HFF-Myc (cell line): ENCODE data around the gene SLC7A7.
"Not testable (repeated sequence)": the region's sequence is repeated elsewhere in the genome, so short reads cannot be mapped to it uniquely, and the experiment has no call there.

ENCODE experiments used
- DNase-seq: peaks from one replicate; pipeline ENCODE4 v3.0.0-alpha.2; 2011; ENCODE audit warnings: low read depth; ENCODE audit errors: extremely low read depth
- H3K4me3 ChIP-seq: replicated peaks from 2 replicates; pipeline ENCODE4 v1.5.1; 2011; ENCODE audit warnings: low read depth, mild to moderate bottlenecking, control low read depth, low read length
- TF ChIP-seq, protein P1 (sequence below): IDR thresholded peaks from 2 replicates; pipeline ENCODE4 v1.5.1; 2012; ENCODE audit warnings: mild to moderate bottlenecking, low read depth, low read length, control low read depth; ENCODE audit errors: missing control alignments

Gene SLC7A7

GRCh38 chr14:22814373-22814772, 862 bp downstream of the SLC7A7 start:
- H3K4me3 ChIP-seq = no peak overlapping the region
- DNase-seq = no peak
- TF ChIP-seq, protein P1, sequence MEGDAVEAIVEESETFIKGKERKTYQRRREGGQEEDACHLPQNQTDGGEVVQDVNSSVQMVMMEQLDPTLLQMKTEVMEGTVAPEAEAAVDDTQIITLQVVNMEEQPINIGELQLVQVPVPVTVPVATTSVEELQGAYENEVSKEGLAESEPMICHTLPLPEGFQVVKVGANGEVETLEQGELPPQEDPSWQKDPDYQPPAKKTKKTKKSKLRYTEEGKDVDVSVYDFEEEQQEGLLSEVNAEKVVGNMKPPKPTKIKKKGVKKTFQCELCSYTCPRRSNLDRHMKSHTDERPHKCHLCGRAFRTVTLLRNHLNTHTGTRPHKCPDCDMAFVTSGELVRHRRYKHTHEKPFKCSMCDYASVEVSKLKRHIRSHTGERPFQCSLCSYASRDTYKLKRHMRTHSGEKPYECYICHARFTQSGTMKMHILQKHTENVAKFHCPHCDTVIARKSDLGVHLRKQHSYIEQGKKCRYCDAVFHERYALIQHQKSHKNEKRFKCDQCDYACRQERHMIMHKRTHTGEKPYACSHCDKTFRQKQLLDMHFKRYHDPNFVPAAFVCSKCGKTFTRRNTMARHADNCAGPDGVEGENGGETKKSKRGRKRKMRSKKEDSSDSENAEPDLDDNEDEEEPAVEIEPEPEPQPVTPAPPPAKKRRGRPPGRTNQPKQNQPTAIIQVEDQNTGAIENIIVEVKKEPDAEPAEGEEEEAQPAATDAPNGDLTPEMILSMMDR = no peak

- DNase-seq = no peak
- TF ChIP-seq, protein P1 = no peak
- no peak overlapping the region for H3K4me3 ChIP-seq
Measured at GRCh38 chr14:22813145-22813544, 2.1 kb downstream of the SLC7A7 start.

DNA sequence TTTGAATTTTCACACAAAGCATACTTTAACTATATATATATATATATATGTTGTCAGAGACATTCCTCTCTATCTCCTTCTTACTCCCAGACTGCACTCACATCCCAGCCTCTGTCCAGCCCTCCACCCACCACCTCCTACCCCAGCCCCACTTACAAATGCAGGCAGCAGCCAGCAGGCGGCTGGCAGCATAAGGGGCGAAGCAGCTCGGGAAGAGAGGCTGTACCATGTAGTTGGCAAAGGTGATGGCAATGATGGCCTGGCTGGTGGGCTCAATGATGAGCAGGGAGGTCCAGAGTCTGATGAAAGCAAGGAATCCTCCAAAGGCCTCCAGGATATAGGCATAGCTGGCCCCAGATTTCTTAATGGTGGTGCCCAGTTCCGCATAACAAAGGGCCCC, 2.5 kb downstream of the SLC7A7 start:
- H3K4me3 ChIP-seq = no peak overlapping the region
- TF ChIP-seq, protein P1 = no peak
- no peak for DNase-seq

- no peak for DNase-seq
- TF ChIP-seq, protein P1 = no peak
- H3K4me3 ChIP-seq = no peak overlapping the region
Measured at GRCh38 chr14:22811722-22812121, 3.5 kb downstream of the SLC7A7 start.

DNA sequence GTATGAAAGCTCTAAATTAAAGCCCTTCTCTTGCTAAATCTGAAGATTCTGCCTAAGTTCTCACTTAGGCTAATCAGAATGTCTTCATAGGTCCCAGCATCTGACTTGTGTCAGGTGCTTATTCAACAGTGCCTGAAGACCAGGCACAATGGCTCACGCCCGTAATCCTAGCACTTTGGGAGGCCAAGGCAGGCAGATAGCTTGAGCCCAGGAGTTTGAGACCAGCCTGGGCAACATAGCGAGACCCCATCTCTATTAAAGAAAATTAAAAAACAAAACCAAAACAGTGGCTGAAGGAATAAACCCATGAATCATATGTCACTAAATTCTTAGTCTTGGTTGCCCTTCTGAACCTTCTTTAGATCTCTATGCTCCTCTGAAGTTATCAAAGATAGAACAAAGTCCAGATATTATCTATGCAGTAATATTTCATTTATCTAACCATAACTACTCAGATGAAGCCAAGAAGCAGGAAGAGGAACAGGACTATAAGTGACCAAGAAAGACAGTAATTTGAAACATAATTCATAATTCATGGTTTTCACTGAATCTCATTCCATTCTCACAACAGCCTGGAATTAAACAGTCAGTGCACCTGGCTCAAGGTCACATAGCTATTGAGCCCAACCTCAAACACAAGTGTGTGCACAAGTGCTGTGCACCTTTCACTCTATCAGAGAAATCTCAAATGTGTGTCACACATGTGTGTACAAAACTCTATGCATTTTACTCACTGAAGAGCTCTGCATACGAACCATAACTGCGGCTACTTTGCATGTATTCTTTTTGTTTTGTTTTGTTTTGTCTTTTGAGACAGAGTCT, 6.6 kb downstream of the SLC7A7 start:
- TF ChIP-seq, protein P1 = no peak
- DNase-seq = no peak
- no peak overlapping the region for H3K4me3 ChIP-seq

DNA sequence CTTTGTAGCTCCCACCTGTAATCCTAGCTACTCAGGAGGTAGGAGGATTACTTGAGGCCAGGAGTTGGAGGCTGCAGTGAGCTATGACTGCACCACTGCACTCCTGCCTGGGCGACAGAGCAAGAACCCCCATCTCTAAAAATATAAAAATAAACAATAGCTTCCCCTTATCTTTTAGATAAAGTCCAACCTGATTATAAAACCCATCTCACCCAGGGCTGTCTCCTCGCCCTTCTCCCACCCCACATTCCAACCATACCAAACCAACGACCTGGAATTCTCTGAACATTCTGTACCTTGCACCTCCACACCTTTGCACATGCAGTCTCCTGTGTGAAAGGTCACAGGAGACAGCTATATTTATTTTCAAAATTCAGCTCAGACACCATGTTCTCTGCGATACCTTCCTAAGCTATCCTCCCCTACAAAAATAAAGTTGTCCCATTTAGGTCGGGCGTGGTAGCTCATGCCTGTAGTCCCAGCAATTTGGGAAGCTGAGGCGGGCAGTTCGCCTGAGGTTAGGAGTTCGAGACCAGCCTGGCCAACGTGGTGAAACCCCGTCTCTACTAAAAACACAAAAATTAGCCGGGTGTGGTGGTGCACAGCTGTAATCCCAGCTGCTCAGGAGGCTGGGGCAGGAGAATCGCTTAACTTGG, 7.7 kb downstream of the SLC7A7 start:
- TF ChIP-seq, protein P1 = no peak
- no peak for DNase-seq
- no peak overlapping the region for H3K4me3 ChIP-seq

- DNase-seq, H3K4me3 ChIP-seq: not testable (repeated sequence)
Measured at GRCh38 chr14:22805235-22805634, 10.0 kb downstream of the SLC7A7 start.
